ENCODE data around the gene ZACN. TPM values are rescaled to one million over a fixed set of nuclear protein-coding genes. Genes with fewer than 3 reads are reported as not detected.

ZACN gene
- total RNA-seq, 1 donor from 2014 or later = 14.1 TPM

GRCh38 chr17:76125391-76125675 is 46.4 kb downstream of the ZACN start:
- intact Hi-C loops (cut with micrococcal nuclease) = no loop called here
- Mint-ChIP-seq H3K4me1 (ENCODE audit: low read depth) (peaks cover 15% of the 10 kb centered on the region), H3K27me3 (ENCODE audit: low read depth) (no peaks in the 10 kb centered on the region), H3K4me3 (ENCODE audit: low read depth) (no peak overlapping the region), H3K27ac (no peak overlapping the region), H3K36me3 (ENCODE audit: low read depth) (no peaks in the 10 kb centered on the region), H3K9me3 (no peaks in the 10 kb centered on the region)
- DNase-seq (ENCODE audit: low spot score) = no peak

DNA sequence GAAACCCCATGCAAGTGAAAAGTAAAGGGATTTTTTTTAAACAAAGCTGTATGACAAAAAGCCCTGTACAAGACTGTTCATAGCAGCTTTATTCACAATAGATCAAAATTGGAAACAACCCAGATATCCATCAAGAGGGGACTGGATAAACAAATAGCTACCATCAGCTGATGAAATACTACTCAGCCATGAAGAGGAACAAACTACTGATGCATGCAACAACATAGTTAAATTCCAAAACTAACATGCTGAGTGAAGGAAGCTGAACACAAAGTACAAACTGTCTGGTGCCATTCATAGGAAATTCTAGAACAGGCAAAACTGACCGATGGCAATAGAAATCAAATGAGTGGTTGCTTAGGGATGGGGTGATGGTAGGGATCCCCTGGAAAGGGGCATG is 46.9 kb downstream of the ZACN start:
- intact Hi-C loops (cut with micrococcal nuclease) = no loop called here
- no peaks in the 10 kb centered on the region for H3K36me3 Mint-ChIP-seq (ENCODE audit: low read depth)
- H3K27ac Mint-ChIP-seq = no peak overlapping the region
- peaks cover 13% of the 10 kb centered on the region for H3K4me1 Mint-ChIP-seq (ENCODE audit: low read depth)
- H3K27me3 Mint-ChIP-seq (ENCODE audit: low read depth) = no peaks in the 10 kb centered on the region
- no peak overlapping the region for H3K4me3 Mint-ChIP-seq (ENCODE audit: low read depth)
- no peak for DNase-seq (ENCODE audit: low spot score)
- H3K9me3 Mint-ChIP-seq = no peaks in the 10 kb centered on the region

DNA sequence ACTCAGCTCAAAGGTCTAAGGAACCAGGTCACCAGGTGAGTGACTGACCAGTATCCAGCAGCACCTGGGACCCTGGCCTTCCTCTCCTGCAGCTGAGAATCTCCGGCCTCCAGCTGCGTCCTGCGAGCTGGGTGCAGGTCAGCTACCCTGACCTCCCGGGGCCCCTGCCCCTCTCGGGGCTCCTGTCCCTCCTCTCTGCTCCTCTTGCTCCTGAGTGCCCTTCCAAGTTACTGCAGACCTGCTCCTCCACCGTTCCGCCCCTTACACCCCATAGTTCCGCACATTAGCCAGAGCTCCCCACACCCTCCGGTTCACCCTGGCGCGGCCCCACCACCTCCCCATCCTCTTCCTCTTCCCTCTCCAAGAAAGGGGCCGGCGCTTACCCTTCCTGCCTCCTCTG is 51.5 kb downstream of the ZACN start:
- Mint-ChIP-seq H3K27ac (no peak overlapping the region), H3K9me3 (no peaks in the 10 kb centered on the region), H3K36me3 (ENCODE audit: low read depth) (no peaks in the 10 kb centered on the region), H3K27me3 (ENCODE audit: low read depth) (no peaks in the 10 kb centered on the region), H3K4me1 (ENCODE audit: low read depth) (peaks cover 15% of the 10 kb centered on the region), H3K4me3 (ENCODE audit: low read depth) (no peak overlapping the region)
- no peak for DNase-seq (ENCODE audit: low spot score)
- intact Hi-C loops (cut with micrococcal nuclease) = no loop called here

GRCh38 chr17:76131051-76131691 is 52.2 kb downstream of the ZACN start:
- no peak overlapping the region for H3K27ac Mint-ChIP-seq
- H3K9me3 Mint-ChIP-seq = no peaks in the 10 kb centered on the region
- no peaks in the 10 kb centered on the region for H3K36me3 Mint-ChIP-seq (ENCODE audit: low read depth)
- peaks cover 15% of the 10 kb centered on the region for H3K4me1 Mint-ChIP-seq (ENCODE audit: low read depth)
- no peaks in the 10 kb centered on the region for H3K27me3 Mint-ChIP-seq (ENCODE audit: low read depth)
- H3K4me3 Mint-ChIP-seq (ENCODE audit: low read depth) = no peak overlapping the region
- DNase-seq (ENCODE audit: low spot score) = no peak
- intact Hi-C loops (cut with micrococcal nuclease) = no loop called here

GRCh38 chr17:76131692-76132573 is 53.0 kb downstream of the ZACN start:
- no peak for DNase-seq (ENCODE audit: low spot score)
- intact Hi-C loops (cut with micrococcal nuclease) = no loop called here
- H3K27ac Mint-ChIP-seq = no peak overlapping the region

More at GRCh38 chr17:76131692-76132573, 53.0 kb downstream of the ZACN start:
- peaks cover 10% of the 10 kb centered on the region for H3K4me1 Mint-ChIP-seq (ENCODE audit: low read depth)
- no peaks in the 10 kb centered on the region for H3K27me3 Mint-ChIP-seq (ENCODE audit: low read depth)
- H3K9me3 Mint-ChIP-seq = no peaks in the 10 kb centered on the region
- H3K36me3 Mint-ChIP-seq (ENCODE audit: low read depth) = no peaks in the 10 kb centered on the region
- H3K4me3 Mint-ChIP-seq (ENCODE audit: low read depth) = no peak overlapping the region

Other genes with a start within 250 kb of the ZACN start
- 165 and 175 TPM in 2 replicates for gene UNC13D, start 234.8 kb upstream of the ZACN start, total RNA-seq
- gene WBP2, start 223.8 kb upstream of the ZACN start, total RNA-seq = 79.3 and 80.7 TPM in 2 replicates
- gene TRIM47, start 200.6 kb upstream of the ZACN start, total RNA-seq = 22.5 and 24.5 TPM in 2 replicates
- gene TRIM65, start 182.2 kb upstream of the ZACN start, total RNA-seq = 42.8 and 45.6 TPM in 2 replicates
- 127 and 139 TPM in 2 replicates for gene MRPL38, start 174.3 kb upstream of the ZACN start, total RNA-seq
- gene FBF1, start 138.1 kb upstream of the ZACN start, total RNA-seq = 15.0 and 17.6 TPM in 2 replicates
- gene ACOX1, start 100.0 kb upstream of the ZACN start, total RNA-seq = 29.4 and 30.6 TPM in 2 replicates
- gene TEN1, start 99.9 kb upstream of the ZACN start, total RNA-seq = 11.4 and 13.4 TPM in 2 replicates
- gene CDK3, start 78.3 kb upstream of the ZACN start, total RNA-seq = 6.9 and 7.4 TPM in 2 replicates
- 0.02 TPM in 1 of 2 replicates, not detected in the other for gene EVPL, start 51.9 kb upstream of the ZACN start, total RNA-seq
- gene SRP68, start 6.7 kb upstream of the ZACN start, total RNA-seq = 188 and 194 TPM in 2 replicates
- 10.7 and 14.5 TPM in 2 replicates for gene GALR2, start 4.4 kb upstream of the ZACN start, total RNA-seq
- 103 and 110 TPM in 2 replicates for gene EXOC7, start 24.6 kb downstream of the ZACN start, total RNA-seq
- 0.11 TPM in 2 replicates for gene FOXJ1, start 62.1 kb downstream of the ZACN start, total RNA-seq
- 34.3 and 34.9 TPM in 2 replicates for gene RNF157, start 161.3 kb downstream of the ZACN start, total RNA-seq
- 204 and 212 TPM in 2 replicates for gene UBALD2, start 186.2 kb downstream of the ZACN start, total RNA-seq
- 1.7 and 2.1 TPM in 2 replicates for gene QRICH2, start 229.1 kb downstream of the ZACN start, total RNA-seq

Measured in activated T-helper 2 cell treated with anti-CD3 and anti-CD28 coated beads, Interferon-gamma antibody, Interleukin-2, Interleukin-4, amounts not matched to agents 10 μg/mL and 5 μg/mL and 100 μg/mL, durations not matched to agents 14 hours and 24 hours and 36 hours (primary cell).